Measurements from ENCODE around the gene GPC5. TPM values are rescaled to one million over a fixed set of nuclear protein-coding genes. Genes with fewer than 3 reads are reported as not detected.

The GPC5 gene
- total and polyA plus RNA-seq, 9 of the 15 experiments (the other 6 are each of a cell fraction or from before 2014, with no cell fraction given) = 0.18 to 0.27 TPM; not detected in 7

DNA sequence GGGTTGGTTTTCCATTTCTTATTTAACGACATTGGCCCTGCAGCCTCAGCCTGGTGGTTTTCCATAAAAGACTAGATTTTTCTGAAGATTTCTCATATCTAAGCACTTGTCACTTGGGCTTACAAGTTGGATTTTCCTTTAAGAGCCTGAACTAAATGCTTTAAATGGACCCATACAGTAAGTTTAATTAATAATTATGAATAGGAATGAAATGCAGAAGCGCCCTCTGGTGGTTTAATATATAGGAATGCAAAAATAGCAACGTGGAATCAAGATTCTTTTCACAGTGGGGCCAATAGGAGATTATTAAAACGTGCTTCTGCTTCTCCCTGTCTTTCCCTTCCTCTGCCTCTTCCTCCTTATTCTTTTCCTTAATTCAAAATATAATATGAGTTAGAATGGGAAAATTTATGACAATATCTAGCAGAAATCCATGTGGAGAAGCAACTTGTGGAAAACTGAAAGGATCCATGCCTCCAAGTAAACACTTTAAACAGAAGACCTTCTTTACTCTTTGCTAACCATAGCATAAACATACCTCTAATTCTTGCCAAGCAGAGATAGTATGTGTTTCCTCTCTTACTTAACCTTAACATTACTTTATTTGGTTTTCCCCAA is 324.0 kb downstream of the GPC5 start (continued):
- no peak for TF ChIP-seq DMBX1 (CRISPR knock-in tag; IDR thresholded peaks at IDR 0.05; ENCODE audit: borderline replicate concordance)
- TF ChIP-seq ILF3 (IDR thresholded peaks at IDR 0.05; ENCODE audit: borderline replicate concordance) = no peak
- no peak for TF ChIP-seq BDP1 (IDR thresholded peaks at IDR 0.05; ENCODE audit: insufficient read depth, insufficient read length)
- TF ChIP-seq ZFX (CRISPR knock-in tag; IDR thresholded peaks at IDR 0.05) = no peak
- no peak for TF ChIP-seq POLR3G (IDR thresholded peaks at IDR 0.05; ENCODE audit: extremely low read depth, insufficient read length, insufficient replicate concordance)
- no peak for TF ChIP-seq ZNF140 (CRISPR knock-in tag; IDR thresholded peaks at IDR 0.05)
- TF ChIP-seq ZBTB34 (CRISPR knock-in tag; IDR thresholded peaks at IDR 0.05) = peak; percentile 20; the same call in 1 of the 2 replicates
- 0 out of 2 replicates have a peak, but pooled peaks have one; percentile 8 for TF ChIP-seq ZNF165 (CRISPR knock-in tag; IDR thresholded peaks at IDR 0.05; ENCODE audit: borderline replicate concordance)
- TF ChIP-seq VEZF1 (CRISPR knock-in tag; IDR thresholded peaks at IDR 0.05) = no peak
- TF ChIP-seq, protein P1, sequence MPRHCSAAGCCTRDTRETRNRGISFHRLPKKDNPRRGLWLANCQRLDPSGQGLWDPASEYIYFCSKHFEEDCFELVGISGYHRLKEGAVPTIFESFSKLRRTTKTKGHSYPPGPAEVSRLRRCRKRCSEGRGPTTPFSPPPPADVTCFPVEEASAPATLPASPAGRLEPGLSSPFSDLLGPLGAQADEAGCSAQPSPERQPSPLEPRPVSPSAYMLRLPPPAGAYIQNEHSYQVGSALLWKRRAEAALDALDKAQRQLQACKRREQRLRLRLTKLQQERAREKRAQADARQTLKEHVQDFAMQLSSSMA (CRISPR knock-in tag; IDR thresholded peaks at IDR 0.05) = no peak
- TF ChIP-seq, protein P2, sequence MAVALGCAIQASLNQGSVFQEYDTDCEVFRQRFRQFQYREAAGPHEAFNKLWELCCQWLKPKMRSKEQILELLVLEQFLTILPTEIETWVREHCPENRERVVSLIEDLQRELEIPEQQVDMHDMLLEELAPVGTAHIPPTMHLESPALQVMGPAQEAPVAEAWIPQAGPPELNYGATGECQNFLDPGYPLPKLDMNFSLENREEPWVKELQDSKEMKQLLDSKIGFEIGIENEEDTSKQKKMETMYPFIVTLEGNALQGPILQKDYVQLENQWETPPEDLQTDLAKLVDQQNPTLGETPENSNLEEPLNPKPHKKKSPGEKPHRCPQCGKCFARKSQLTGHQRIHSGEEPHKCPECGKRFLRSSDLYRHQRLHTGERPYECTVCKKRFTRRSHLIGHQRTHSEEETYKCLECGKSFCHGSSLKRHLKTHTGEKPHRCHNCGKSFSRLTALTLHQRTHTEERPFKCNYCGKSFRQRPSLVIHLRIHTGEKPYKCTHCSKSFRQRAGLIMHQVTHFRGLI (CRISPR knock-in tag; IDR thresholded peaks at IDR 0.05) = 0 out of 2 replicates have a peak, but pooled peaks have one; percentile 72
- no peak for TF ChIP-seq THRA (IDR thresholded peaks at IDR 0.05)
- TF ChIP-seq HDGF (IDR thresholded peaks at IDR 0.05) = no peak
- peak; percentile 75 for TF ChIP-seq SMC3 (conservative IDR thresholded peaks at IDR 0.05; ENCODE audit: insufficient read depth, low read depth, low read length)
- no peak for TF ChIP-seq CBFA2T2 (conservative IDR thresholded peaks at IDR 0.05)
- no peak for TF ChIP-seq ZNF699 (CRISPR knock-in tag; IDR thresholded peaks at IDR 0.05; ENCODE audit: insufficient replicate concordance)
- peak in 2 of 3 experiments; percentile 67 to 86; a peak in 4 of 6 replicates for TF ChIP-seq CTCF (IDR thresholded peaks at IDR 0.05 in 2 of 3, conservative IDR thresholded peaks at IDR 0.05 in 1 of 3; ENCODE audit: insufficient read depth in 2 of 3, low read depth in 1 of 3, low read length in 3 of 3)
- TF ChIP-seq TAF9B (IDR thresholded peaks at IDR 0.05; ENCODE audit: partially characterized antibody) = no peak
